ENCODE results near the gene CFAP61.

The CFAP61 gene

DNA sequence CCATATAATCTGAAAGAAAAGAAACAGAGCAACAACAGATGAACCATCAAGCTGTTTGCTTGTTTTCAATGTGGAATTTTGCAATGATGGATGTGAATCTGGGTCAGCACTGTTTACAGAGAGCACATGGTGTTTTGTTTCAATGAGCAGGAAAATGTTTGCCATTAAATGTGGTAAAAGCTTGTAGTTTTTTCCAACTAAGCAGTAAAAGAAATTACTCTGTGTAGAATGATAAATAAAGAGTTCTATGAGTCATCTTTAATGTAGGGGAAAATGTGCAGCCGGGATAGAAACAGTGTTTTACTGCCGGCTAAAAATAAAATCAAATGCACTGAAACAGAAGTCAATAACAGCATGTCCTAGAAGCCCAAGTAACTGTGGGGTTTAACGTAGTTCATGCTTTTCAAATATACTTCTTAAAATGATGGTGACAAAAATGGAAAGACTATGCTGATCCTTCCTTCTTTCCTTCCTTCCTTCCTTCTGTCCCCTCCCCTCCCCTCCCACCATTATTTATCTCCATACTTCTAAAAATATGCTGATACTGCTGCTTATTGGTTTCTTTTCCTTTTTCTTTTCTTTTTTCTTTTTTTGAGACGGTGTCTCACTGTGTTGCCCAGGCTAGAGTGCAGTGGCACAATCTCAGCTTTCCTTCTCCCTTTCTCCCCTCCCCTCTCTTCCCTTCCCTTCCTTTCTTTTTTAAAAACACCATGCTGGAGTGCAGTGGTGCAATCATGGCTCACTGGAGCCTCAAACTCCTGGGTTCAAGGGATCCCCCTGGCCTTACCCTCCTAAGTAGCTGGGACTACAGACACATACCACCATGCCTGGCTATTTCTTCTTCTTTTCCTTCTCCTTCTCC, 41.5 kb upstream of the CFAP61 start:
- TF ChIP-seq, protein P1, sequence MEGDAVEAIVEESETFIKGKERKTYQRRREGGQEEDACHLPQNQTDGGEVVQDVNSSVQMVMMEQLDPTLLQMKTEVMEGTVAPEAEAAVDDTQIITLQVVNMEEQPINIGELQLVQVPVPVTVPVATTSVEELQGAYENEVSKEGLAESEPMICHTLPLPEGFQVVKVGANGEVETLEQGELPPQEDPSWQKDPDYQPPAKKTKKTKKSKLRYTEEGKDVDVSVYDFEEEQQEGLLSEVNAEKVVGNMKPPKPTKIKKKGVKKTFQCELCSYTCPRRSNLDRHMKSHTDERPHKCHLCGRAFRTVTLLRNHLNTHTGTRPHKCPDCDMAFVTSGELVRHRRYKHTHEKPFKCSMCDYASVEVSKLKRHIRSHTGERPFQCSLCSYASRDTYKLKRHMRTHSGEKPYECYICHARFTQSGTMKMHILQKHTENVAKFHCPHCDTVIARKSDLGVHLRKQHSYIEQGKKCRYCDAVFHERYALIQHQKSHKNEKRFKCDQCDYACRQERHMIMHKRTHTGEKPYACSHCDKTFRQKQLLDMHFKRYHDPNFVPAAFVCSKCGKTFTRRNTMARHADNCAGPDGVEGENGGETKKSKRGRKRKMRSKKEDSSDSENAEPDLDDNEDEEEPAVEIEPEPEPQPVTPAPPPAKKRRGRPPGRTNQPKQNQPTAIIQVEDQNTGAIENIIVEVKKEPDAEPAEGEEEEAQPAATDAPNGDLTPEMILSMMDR (IDR thresholded peaks at IDR 0.05; ENCODE audit: poor library complexity, severe bottlenecking) = no peak
- ATAC-seq (ENCODE audit: low read depth) (peak; percentile 58), DNase-seq (ENCODE audit: low spot score) (no peak)
- Histone ChIP-seq H3K4me1 (ENCODE audit: insufficient read depth, poor library complexity, severe bottlenecking) (peaks cover 11% of the 10 kb centered on the region), H3K4me3 (ENCODE audit: severe bottlenecking) (no peak overlapping the region), H3K27ac (ENCODE audit: poor library complexity, severe bottlenecking) (no peak overlapping the region), H3K36me3 (ENCODE audit: low read depth) (no peaks in the 10 kb centered on the region), H3K9me3 (ENCODE audit: severe bottlenecking) (no peaks in the 10 kb centered on the region), H3K27me3 (ENCODE audit: insufficient read depth, poor library complexity, severe bottlenecking) (no peaks in the 10 kb centered on the region)

DNA sequence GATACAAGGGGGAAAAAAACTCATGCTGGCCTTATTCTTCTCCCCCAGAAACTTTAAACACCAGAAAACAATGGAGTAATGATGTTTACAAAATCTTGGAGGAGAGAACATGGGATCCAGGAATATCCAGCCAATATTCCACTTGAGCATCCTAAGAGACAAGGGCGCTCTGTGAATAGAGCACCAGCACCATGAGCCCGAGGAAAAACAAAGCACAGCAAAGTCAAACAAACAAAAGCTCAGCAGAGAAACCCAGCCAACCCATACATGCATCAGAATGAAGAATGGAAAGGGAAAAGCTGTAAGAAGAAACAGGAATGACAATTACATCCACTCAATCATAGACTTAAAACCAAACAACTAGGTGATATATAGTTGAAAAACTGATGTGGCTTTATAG, 39.8 kb upstream of the CFAP61 start:
- Histone ChIP-seq H3K27me3 (ENCODE audit: insufficient read depth, poor library complexity, severe bottlenecking) (no peaks in the 10 kb centered on the region), H3K9me3 (ENCODE audit: severe bottlenecking) (no peaks in the 10 kb centered on the region), H3K4me3 (ENCODE audit: severe bottlenecking) (no peak overlapping the region), H3K27ac (ENCODE audit: poor library complexity, severe bottlenecking) (no peak overlapping the region), H3K36me3 (ENCODE audit: low read depth) (no peaks in the 10 kb centered on the region), H3K4me1 (ENCODE audit: insufficient read depth, poor library complexity, severe bottlenecking) (peaks cover 11% of the 10 kb centered on the region)
- no peak for DNase-seq (ENCODE audit: low spot score)
- TF ChIP-seq, protein P1 (IDR thresholded peaks at IDR 0.05; ENCODE audit: poor library complexity, severe bottlenecking) = no peak
- ATAC-seq (ENCODE audit: low read depth) = no peak

DNA sequence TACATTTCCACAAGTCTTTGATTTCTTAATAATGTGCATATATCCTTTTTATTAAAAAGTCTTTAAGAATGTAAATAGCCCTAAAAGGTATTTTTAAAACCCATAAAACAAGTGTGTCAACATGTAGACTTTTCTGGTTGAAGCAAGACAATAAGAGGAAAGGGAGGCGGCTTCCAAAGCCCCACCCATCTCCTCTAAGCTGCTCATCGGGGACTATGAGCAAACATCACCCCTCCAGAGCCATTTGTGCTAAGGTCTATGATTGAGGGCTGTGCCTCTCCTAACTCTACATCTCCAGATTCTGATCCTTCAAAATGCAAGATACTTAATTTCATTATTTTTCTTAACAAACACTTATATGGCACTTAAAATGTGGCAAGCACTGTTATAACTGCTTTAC, 37.7 kb upstream of the CFAP61 start:
- Histone ChIP-seq H3K27me3 (ENCODE audit: insufficient read depth, poor library complexity, severe bottlenecking) (no peaks in the 10 kb centered on the region), H3K4me3 (ENCODE audit: severe bottlenecking) (no peak overlapping the region), H3K9me3 (ENCODE audit: severe bottlenecking) (no peaks in the 10 kb centered on the region), H3K36me3 (ENCODE audit: low read depth) (peaks cover 16% of the 10 kb centered on the region), H3K27ac (ENCODE audit: poor library complexity, severe bottlenecking) (no peak overlapping the region), H3K4me1 (ENCODE audit: insufficient read depth, poor library complexity, severe bottlenecking) (peaks cover 23% of the 10 kb centered on the region)
- TF ChIP-seq, protein P1 (IDR thresholded peaks at IDR 0.05; ENCODE audit: poor library complexity, severe bottlenecking) = no peak
- DNase-seq (ENCODE audit: low spot score) = no peak
- ATAC-seq (ENCODE audit: low read depth) = no peak

DNA sequence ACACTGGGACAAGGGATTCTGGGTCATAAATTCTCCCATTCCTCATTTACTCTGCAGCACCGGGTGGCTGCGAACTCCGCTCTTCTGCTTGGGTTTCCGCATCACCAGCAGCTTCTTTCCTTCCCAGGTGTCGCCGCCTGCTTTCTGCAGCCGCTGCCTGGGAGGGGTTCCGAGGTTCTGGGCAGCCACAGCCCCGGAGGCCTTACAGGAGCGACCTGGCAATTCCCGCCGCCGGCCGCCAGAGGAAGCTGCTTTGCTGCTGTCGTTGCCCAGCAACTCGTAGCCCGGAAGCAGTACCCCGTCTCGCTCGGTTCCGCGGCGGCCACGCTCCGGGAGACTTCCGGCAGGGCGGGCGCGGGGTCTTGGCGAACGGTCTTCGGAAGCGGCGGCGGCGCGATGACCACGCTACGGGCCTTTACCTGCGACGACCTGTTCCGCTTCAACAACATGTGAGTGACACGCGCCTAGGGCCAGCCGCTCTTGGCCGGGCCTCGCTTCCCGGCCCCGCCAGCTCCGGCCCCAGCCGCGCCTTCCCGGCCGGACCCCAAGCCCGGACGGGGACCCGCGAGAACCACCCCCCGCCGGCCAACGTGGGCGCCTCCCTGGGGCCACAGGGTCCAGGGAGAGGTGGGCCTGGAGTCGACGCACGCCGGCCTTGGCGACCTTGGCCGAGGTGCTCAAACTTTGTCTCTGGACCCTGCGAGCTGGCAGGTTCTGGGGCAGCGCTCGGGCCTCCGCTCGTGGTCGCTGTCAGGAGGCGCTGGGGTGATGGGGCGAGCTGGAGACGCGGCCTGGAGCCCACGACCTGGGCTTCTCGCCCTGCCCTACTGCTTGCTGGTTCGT, 35.1 kb upstream of the CFAP61 start, which contains the start of gene NAA20:
NAA20 (plus strand) TSS at position 362 of the 843 bp plus-strand sequence; CDS start at position 397, 35 bp downstream.
- no peaks in the 10 kb centered on the region for H3K9me3 ChIP-seq (ENCODE audit: severe bottlenecking)
- peak; percentile 98 for DNase-seq (ENCODE audit: low spot score)
- TF ChIP-seq, protein P1 (IDR thresholded peaks at IDR 0.05; ENCODE audit: poor library complexity, severe bottlenecking) = peak; percentile 82
- H3K36me3 ChIP-seq (ENCODE audit: low read depth) = peaks cover 26% of the 10 kb centered on the region
- no peaks in the 10 kb centered on the region for H3K27me3 ChIP-seq (ENCODE audit: insufficient read depth, poor library complexity, severe bottlenecking)
- peaks cover 12% of the 10 kb centered on the region for H3K4me1 ChIP-seq (ENCODE audit: insufficient read depth, poor library complexity, severe bottlenecking)
- H3K27ac ChIP-seq (ENCODE audit: poor library complexity, severe bottlenecking) = peak within 1 kb of the TSS; percentile 40
- peak; percentile 98 for ATAC-seq (ENCODE audit: low read depth)
- H3K4me3 ChIP-seq (ENCODE audit: severe bottlenecking) = peak within 1 kb of the TSS; percentile 91
